MM.1S (cell line): ENCODE measurements around the gene EDAR.

ENCODE experiments used
- DNase-seq: peaks from one replicate; pipeline ENCODE4 v3.0.0-alpha.2; 2015
- H2AFZ ChIP-seq: fragments of 300-600 bp; sonication (generic); 2 replicates; pipeline ENCODE4 v1.6.0; 2016; ENCODE audit warnings: antibody characterized with exemption, low read length
- H3F3A ChIP-seq: fragments of 300-600 bp; sonication (generic); 2 replicates; pipeline ENCODE4 v1.6.1; 2016; ENCODE audit warnings: mild to moderate bottlenecking, antibody characterized with exemption, low read length, moderate library complexity, mixed read lengths; ENCODE audit not compliant: insufficient read depth
- H3K27ac ChIP-seq: fragments of 300-600 bp; sonication (generic); 2 replicates; pipeline ENCODE4 v1.5.1; 2016; ENCODE audit warnings: mild to moderate bottlenecking, low read length
- H3K27me3 ChIP-seq: fragments of 300-600 bp; sonication (generic); replicated peaks from 2 replicates; pipeline ENCODE4 v1.6.0; 2016; ENCODE audit warnings: low read length; ENCODE audit not compliant: insufficient read depth
- H3K36me3 ChIP-seq: fragments of 300-600 bp; sonication (generic); replicated peaks from 2 replicates; pipeline ENCODE4 v1.6.1; 2016; ENCODE audit warnings: mild to moderate bottlenecking, low read length, mixed read lengths; ENCODE audit not compliant: insufficient read depth
- H3K4me1 ChIP-seq: fragments of 300-600 bp; sonication (generic); 2 replicates; pipeline ENCODE4 v1.6.1; 2016; ENCODE audit warnings: low read length, mixed read lengths
- H3K4me2 ChIP-seq: fragments of 300-600 bp; sonication (generic); 2 replicates; pipeline ENCODE4 v1.6.0; 2016; ENCODE audit warnings: low read depth, low read length
- H3K4me3 ChIP-seq: fragments of 300-600 bp; sonication (generic); 2 replicates; pipeline ENCODE4 v1.5.1; 2016; ENCODE audit warnings: low read length, mixed read lengths
- H3K79me2 ChIP-seq: fragments of 300-600 bp; sonication (generic); 2 replicates; pipeline ENCODE4 v1.6.1; 2016; ENCODE audit warnings: mixed run types, low read length, mixed read lengths
- H3K9ac ChIP-seq: fragments of 300-600 bp; sonication (generic); 2 replicates; pipeline ENCODE4 v1.6.1; 2016; ENCODE audit warnings: low read length, mixed read lengths
- H3K9me2 ChIP-seq: fragments of 300-600 bp; sonication (generic); replicated peaks from 2 replicates; pipeline ENCODE4 v1.6.1; 2016; ENCODE audit warnings: mild to moderate bottlenecking, low read length, mixed read lengths; ENCODE audit not compliant: insufficient read depth
- H3K9me3 ChIP-seq: fragments of 300-600 bp; sonication (generic); replicated peaks from 2 replicates; pipeline ENCODE4 v1.6.1; 2016; ENCODE audit warnings: mild to moderate bottlenecking, low read length, mixed read lengths; ENCODE audit not compliant: insufficient read depth
- H4K20me1 ChIP-seq: fragments of 300-600 bp; sonication (generic); 2 replicates; pipeline ENCODE4 v1.6.1; 2016; ENCODE audit warnings: mild to moderate bottlenecking, low read length, moderate library complexity, mixed read lengths; ENCODE audit not compliant: insufficient read depth
- EZH2 ChIP-seq: fragments of 300-600 bp; sonication (generic); optimal IDR thresholded peaks from 2 replicates; pipeline ENCODE3; 2017; ENCODE audit warnings: low read depth, mild to moderate bottlenecking, antibody characterized with exemption, low read length, mixed read lengths
- EZH2phosphoT487 ChIP-seq: fragments of 300-600 bp; sonication (generic); IDR thresholded peaks from 2 replicates; pipeline ENCODE4 v1.6.1; 2018; ENCODE audit warnings: antibody characterized with exemption, low read length
- TF ChIP-seq, protein P1 (sequence below): fragments of 300-600 bp; sonication (generic); IDR thresholded peaks from 2 replicates; pipeline ENCODE4 v1.5.1; 2016; ENCODE audit warnings: antibody characterized with exemption, low read length, mixed read lengths

EDAR gene

DNA sequence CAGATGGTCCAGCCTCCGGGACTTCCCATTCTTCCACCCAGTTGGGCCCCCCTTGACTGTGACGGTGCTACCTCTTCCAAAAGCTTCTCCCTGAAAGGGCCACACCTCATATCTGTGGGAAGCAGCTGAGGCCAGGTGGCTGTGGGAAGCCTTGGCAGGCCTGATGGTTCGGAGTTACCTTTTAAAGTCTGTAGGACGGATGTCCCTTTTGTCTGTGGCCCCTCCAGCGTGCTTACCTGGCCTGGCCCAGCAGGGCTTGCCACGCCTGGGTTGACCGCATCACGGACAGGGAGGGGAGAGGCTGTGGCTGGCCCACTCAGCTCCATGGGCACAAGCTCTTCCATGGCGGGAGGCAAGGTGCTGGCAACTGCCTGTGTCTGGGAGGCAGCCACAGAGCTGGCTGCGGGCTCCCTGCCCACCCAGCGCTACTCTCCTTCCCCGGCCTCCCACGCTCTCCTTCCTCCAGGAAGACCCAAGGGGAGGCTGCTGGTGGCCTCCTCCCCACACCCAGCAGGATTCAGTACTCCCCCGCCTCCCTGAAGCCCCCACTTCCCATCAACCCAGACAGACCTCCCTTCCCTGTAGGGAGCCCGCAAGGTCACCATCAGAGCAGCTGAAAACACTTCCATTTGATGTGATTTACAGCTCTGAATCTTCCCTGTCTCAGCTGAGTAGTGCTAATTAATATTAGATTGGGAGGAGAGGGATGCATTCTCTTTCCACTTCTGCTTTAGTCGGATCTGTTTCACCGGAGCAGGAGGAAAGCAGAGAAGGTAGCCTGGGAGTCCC lies 52.8 kb downstream of the EDAR start:
- Histone ChIP-seq H3K9ac (no peak overlapping the region), H3K27me3 (no peaks in the 10 kb centered on the region), H4K20me1 (no peaks in the 10 kb centered on the region), H3K9me2 (no peaks in the 10 kb centered on the region), H3K4me1 (no peaks in the 10 kb centered on the region), H3K36me3 (no peaks in the 10 kb centered on the region), H3K9me3 (no peaks in the 10 kb centered on the region), H2AFZ (no peak overlapping the region), H3K27ac (no peak overlapping the region), H3F3A (no peaks in the 10 kb centered on the region), H3K4me3 (no peak overlapping the region), H3K4me2 (no peak overlapping the region), H3K79me2 (no peaks in the 10 kb centered on the region)
- no peak for DNase-seq
- TF ChIP-seq EZH2phosphoT487 = no peak
- TF ChIP-seq, protein P1, sequence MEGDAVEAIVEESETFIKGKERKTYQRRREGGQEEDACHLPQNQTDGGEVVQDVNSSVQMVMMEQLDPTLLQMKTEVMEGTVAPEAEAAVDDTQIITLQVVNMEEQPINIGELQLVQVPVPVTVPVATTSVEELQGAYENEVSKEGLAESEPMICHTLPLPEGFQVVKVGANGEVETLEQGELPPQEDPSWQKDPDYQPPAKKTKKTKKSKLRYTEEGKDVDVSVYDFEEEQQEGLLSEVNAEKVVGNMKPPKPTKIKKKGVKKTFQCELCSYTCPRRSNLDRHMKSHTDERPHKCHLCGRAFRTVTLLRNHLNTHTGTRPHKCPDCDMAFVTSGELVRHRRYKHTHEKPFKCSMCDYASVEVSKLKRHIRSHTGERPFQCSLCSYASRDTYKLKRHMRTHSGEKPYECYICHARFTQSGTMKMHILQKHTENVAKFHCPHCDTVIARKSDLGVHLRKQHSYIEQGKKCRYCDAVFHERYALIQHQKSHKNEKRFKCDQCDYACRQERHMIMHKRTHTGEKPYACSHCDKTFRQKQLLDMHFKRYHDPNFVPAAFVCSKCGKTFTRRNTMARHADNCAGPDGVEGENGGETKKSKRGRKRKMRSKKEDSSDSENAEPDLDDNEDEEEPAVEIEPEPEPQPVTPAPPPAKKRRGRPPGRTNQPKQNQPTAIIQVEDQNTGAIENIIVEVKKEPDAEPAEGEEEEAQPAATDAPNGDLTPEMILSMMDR = no peak
- TF ChIP-seq EZH2 = no peak

DNA sequence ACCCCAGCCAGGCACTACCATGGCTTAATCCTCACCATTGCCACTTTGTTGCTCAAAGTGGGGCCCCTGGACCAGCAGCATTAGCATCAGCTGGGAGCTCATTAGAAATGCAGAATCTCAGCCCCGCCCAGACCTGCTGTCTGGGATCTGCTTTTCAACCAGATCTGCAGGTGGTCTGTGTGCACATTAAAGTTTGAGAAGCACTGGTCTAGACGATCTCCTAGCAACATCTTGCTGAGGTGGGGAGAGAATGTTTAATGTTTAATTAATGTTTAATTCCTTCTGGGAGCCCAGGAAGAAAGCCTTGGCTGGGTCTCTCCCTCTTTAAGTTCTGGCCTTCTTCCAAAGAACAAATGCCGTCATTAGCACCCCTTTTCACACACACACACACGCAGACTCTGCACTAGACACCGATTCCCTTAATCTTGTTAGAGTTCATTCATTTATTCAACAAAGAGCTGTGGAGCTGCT lies 53.7 kb downstream of the EDAR start:
- Histone ChIP-seq H3K27ac (no peak overlapping the region), H3K9ac (no peak overlapping the region), H3K4me2 (no peak overlapping the region), H3K9me3 (no peaks in the 10 kb centered on the region), H4K20me1 (no peaks in the 10 kb centered on the region), H3K79me2 (no peaks in the 10 kb centered on the region), H3K4me1 (no peaks in the 10 kb centered on the region), H3K4me3 (no peak overlapping the region), H3K27me3 (no peaks in the 10 kb centered on the region), H3F3A (no peaks in the 10 kb centered on the region), H3K36me3 (no peaks in the 10 kb centered on the region), H3K9me2 (no peaks in the 10 kb centered on the region), H2AFZ (no peak overlapping the region)
- TF ChIP-seq, protein P1 = no peak
- TF ChIP-seq EZH2phosphoT487 (no peak), EZH2 (no peak)
- DNase-seq = no peak

DNA sequence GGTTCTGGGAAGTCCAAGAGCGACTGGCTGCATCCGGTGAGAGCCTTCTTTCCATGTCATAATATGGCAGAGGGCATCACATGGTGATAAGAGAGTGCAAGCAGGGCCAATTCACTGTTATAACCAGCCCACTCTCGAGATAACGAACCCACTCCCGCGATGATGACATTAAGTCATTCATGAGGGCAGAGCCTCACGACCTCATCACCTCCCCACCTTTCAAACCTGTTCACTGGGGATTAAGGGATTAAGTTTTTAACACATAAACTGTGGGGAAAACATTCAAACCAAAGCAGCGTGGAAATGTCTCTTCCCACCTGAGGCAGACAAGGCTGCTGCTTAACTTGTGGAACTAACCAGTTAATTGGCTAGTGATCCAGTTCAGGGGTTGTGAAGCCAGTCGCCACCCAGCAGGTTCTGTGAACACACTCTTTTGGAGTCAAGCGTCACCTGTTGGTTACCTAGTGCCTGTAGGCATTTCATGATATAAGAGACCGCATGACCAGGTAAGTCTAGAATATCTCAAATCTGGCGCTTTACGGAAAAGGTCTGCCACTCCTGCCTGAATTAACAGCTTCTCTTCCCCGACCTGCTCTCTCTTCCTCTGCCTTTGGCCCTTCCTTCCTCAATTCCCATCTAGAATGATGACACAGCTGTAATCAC lies 54.3 kb downstream of the EDAR start:
- Histone ChIP-seq H3K27ac (no peak overlapping the region), H3K79me2 (no peaks in the 10 kb centered on the region), H3K4me1 (no peaks in the 10 kb centered on the region), H3F3A (no peaks in the 10 kb centered on the region), H3K9ac (no peak overlapping the region), H3K4me3 (no peak overlapping the region), H4K20me1 (no peaks in the 10 kb centered on the region), H3K4me2 (no peak overlapping the region), H3K9me3 (no peaks in the 10 kb centered on the region), H3K36me3 (no peaks in the 10 kb centered on the region), H3K27me3 (no peaks in the 10 kb centered on the region), H2AFZ (no peak overlapping the region), H3K9me2 (no peaks in the 10 kb centered on the region)
- TF ChIP-seq EZH2phosphoT487 (no peak), EZH2 (no peak)
- TF ChIP-seq, protein P1 = no peak
- DNase-seq = no peak
